ENCODE data around the gene USP3. TPM values are rescaled to one million over a fixed set of nuclear protein-coding genes. Genes with fewer than 3 reads are reported as not detected.

The USP3 gene
- total and polyA plus RNA-seq, 2 donors (not counting 1 experiment from before 2014, with no cell fraction given) = 43.4 to 152 TPM

DNA sequence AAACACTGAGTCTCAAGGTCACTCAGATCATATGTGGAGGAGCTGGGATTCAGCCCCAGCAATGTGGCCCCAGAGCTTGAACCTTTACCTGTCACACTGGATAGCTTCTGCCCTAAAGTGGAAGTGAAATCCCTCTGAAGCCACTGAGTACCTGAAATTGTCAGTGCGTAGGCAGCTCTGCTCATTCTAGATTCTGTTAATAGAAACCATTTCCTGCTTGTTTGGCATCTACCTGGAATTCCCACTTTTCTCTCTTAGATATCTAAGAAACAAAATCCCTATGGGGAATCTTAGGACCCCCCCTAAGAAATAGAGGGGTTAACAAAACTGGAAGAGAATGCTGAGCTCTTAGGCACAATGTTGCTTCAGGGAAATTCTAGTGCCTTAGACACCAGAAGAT is 122.6 kb downstream of the USP3 start:
- DNase-seq (no peak), ATAC-seq (ENCODE audit: low read depth) (no peak)
- POLR2A ChIA-PET = no interaction called here
- Histone ChIP-seq H3K9me3 (ENCODE audit: control extremely low read depth in 1 of 3, control insufficient read depth in 2 of 3, insufficient read depth in 1 of 3, low read length in 2 of 3) (no peaks in the 10 kb centered on the region), H3K79me2 (ENCODE audit: control insufficient read depth, insufficient read depth, low read length) (no peaks in the 10 kb centered on the region), H3K27ac (ENCODE audit: low read length in 2 of 2) (peak overlapping the region in 1 of 2 donors; percentile 44), H3K4me2 (replicated peaks; ENCODE audit: low read depth, low read length, poor library complexity, severe bottlenecking) (no peak overlapping the region), H3K4me1 (ENCODE audit: control insufficient read depth in 2 of 2, insufficient read depth in 2 of 2, low read length in 2 of 2) (peaks cover 5 to 16% of the 10 kb centered on the region in 2 donors), H2AFZ (ENCODE audit: insufficient read depth, low read depth, low read length, poor library complexity, severe bottlenecking) (no peak overlapping the region), H3K36me3 (replicated peaks in 1 of 2; ENCODE audit: control extremely low read depth in 1 of 2, control insufficient read depth in 1 of 2, extremely low read depth in 1 of 2, insufficient read depth in 2 of 2, low read length in 1 of 2) (peaks cover 23 to 88% of the 10 kb centered on the region in 2 experiments), H3K9ac (ENCODE audit: low read length) (no peak overlapping the region), H3K4me3 (ENCODE audit: control extremely low read depth in 1 of 5, extremely low read depth in 1 of 5, insufficient read depth in 1 of 5, low read depth in 2 of 5, low read length in 4 of 5) (no peak overlapping the region), H3K27me3 (replicated peaks in 1 of 4; ENCODE audit: control extremely low read depth in 1 of 4, control insufficient read depth in 3 of 4, insufficient read depth in 4 of 4, low read length in 3 of 4) (no peaks in the 10 kb centered on the region), H4K20me1 (ENCODE audit: control insufficient read depth, insufficient read depth, low read length, poor library complexity, severe bottlenecking) (no peaks in the 10 kb centered on the region)
- CTCF ChIA-PET = interaction anchor here (0.6 to 0.8 kb wide), 2 partner anchors 161 to 384 kb away, joined by 3 to 6 read pairs; no protein-coding TSS in a partner anchor
- no peak overlapping the region for H3K4me3 Mint-ChIP-seq
- WGBS (ENCODE audit: insufficient coverage) = 20% methylated on average over 1 of the region's 1 CpG
- no peaks in the 10 kb centered on the region for H3K9me3 Mint-ChIP-seq (ENCODE audit: insufficient read depth)
- H3K27me3 Mint-ChIP-seq = no peaks in the 10 kb centered on the region
- H3K27ac Mint-ChIP-seq = peak overlapping the region; percentile 46
- H3K4me1 Mint-ChIP-seq = peaks cover 16% of the 10 kb centered on the region
- TF ChIP-seq, protein P1, sequence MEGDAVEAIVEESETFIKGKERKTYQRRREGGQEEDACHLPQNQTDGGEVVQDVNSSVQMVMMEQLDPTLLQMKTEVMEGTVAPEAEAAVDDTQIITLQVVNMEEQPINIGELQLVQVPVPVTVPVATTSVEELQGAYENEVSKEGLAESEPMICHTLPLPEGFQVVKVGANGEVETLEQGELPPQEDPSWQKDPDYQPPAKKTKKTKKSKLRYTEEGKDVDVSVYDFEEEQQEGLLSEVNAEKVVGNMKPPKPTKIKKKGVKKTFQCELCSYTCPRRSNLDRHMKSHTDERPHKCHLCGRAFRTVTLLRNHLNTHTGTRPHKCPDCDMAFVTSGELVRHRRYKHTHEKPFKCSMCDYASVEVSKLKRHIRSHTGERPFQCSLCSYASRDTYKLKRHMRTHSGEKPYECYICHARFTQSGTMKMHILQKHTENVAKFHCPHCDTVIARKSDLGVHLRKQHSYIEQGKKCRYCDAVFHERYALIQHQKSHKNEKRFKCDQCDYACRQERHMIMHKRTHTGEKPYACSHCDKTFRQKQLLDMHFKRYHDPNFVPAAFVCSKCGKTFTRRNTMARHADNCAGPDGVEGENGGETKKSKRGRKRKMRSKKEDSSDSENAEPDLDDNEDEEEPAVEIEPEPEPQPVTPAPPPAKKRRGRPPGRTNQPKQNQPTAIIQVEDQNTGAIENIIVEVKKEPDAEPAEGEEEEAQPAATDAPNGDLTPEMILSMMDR (IDR thresholded peaks at IDR 0.05) = no peak
- no peak for TF ChIP-seq EZH2 (IDR thresholded peaks at IDR 0.05; ENCODE audit: borderline replicate concordance, insufficient read depth, low read depth, low read length, poor library complexity, severe bottlenecking)
- intact Hi-C loops (cut with micrococcal nuclease) = no loop called here

DNA sequence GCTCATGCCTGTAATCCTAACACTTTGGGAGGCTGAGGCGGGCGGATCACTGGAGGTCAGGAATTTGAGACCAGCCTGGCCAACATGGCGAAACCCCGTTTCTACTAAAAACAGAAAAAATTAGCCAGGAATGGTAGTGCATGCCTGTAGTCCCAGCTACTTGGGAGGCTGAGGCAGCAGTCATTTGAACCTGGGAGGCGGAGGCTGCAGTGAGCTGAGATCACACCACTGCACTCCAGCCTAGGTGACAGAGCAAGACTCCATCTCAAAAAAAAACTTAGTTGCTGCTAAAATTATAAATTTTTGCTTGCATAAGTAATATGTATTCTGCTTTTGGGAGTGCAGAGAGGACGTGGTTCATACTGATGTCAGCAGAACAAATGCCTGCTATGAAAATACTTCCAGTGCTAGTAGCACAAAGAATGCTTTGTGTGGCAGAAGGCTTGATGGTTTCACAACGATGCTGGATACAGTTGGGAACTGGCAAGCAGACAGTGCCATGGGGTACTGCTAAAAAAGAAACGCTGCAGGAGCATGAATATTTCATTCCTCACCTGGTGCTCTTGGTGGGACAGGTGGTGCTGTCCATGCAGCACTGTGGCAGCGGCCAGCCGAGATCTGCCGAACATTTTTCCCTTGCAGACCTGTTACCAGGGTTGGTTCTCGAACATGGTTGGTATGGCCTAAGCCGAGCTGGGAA is 123.9 kb downstream of the USP3 start:
- intact Hi-C loops (cut with micrococcal nuclease) = no loop called here
- no peaks in the 10 kb centered on the region for H3K79me2 ChIP-seq (ENCODE audit: control insufficient read depth, insufficient read depth, low read length)
- peaks cover 10% of the 10 kb centered on the region for H3K4me1 Mint-ChIP-seq

More for the DNA sequence above, 123.9 kb downstream of the USP3 start:
- no peak overlapping the region for H3K4me3 Mint-ChIP-seq
- POLR2A ChIA-PET = interaction anchor here (0.7 kb wide), 1 partner anchor 15 kb away, joined by 7 read pairs; no protein-coding TSS in a partner anchor
- peaks cover 7% of the 10 kb centered on the region in 2 donors for H3K4me1 ChIP-seq (ENCODE audit: control insufficient read depth in 2 of 2, insufficient read depth in 2 of 2, low read length in 2 of 2)
- TF ChIP-seq EZH2 (IDR thresholded peaks at IDR 0.05; ENCODE audit: borderline replicate concordance, insufficient read depth, low read depth, low read length, poor library complexity, severe bottlenecking) = no peak
- TF ChIP-seq, protein P1 (IDR thresholded peaks at IDR 0.05) = no peak
- CTCF ChIA-PET = interaction anchor here (1.2 to 1.4 kb wide), 2 partner anchors 18 to 162 kb away, joined by 3 to 4 read pairs; no protein-coding TSS in a partner anchor
- H3K27me3 ChIP-seq (replicated peaks in 1 of 4; ENCODE audit: control extremely low read depth in 1 of 4, control insufficient read depth in 3 of 4, insufficient read depth in 4 of 4, low read length in 3 of 4) = no peaks in the 10 kb centered on the region
- H3K9ac ChIP-seq (ENCODE audit: low read length) = no peak overlapping the region
- H3K9me3 Mint-ChIP-seq (ENCODE audit: insufficient read depth) = no peaks in the 10 kb centered on the region
- H3K36me3 ChIP-seq (replicated peaks in 1 of 2; ENCODE audit: control extremely low read depth in 1 of 2, control insufficient read depth in 1 of 2, extremely low read depth in 1 of 2, insufficient read depth in 2 of 2, low read length in 1 of 2) = peaks cover 21 to 89% of the 10 kb centered on the region in 2 experiments
- WGBS (ENCODE audit: insufficient coverage) = 98% methylated on average over 6 of the region's 13 CpGs
- H4K20me1 ChIP-seq (ENCODE audit: control insufficient read depth, insufficient read depth, low read length, poor library complexity, severe bottlenecking) = no peaks in the 10 kb centered on the region
- H3K27ac ChIP-seq (ENCODE audit: low read length in 2 of 2) = no peak overlapping the region
- H3K9me3 ChIP-seq (ENCODE audit: control extremely low read depth in 1 of 3, control insufficient read depth in 2 of 3, insufficient read depth in 1 of 3, low read length in 2 of 3) = no peaks in the 10 kb centered on the region
- H3K27ac Mint-ChIP-seq = no peak overlapping the region
- no peaks in the 10 kb centered on the region for H3K27me3 Mint-ChIP-seq
- no peak overlapping the region for H3K4me3 ChIP-seq (ENCODE audit: control extremely low read depth in 1 of 5, extremely low read depth in 1 of 5, insufficient read depth in 1 of 5, low read depth in 2 of 5, low read length in 4 of 5)
- no peak overlapping the region for H2AFZ ChIP-seq (ENCODE audit: insufficient read depth, low read depth, low read length, poor library complexity, severe bottlenecking)
- ATAC-seq (ENCODE audit: low read depth) (no peak), DNase-seq (no peak)
- no peak overlapping the region for H3K4me2 ChIP-seq (replicated peaks; ENCODE audit: low read depth, low read length, poor library complexity, severe bottlenecking)

Data from B cell (primary cell).